ENCODE data around the gene TMEM132C.

TMEM132C gene

DNA sequence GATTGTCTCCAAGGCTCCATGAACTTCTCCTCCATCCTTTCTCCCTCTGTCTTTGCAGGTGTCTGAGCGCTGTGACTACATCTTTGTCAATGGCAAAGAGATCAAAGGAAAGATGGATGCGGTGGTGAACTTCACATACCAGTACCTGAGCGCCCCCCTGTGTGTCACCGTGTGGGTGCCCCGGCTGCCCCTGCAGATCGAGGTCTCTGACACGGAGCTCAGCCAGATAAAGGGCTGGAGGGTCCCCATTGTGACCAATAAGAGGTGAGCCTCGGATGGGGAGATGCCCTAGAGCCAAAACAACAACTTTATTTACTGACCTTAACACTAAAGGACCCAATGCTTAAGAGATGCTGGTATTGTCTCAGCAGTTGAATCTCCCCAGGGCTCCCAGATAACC, 426.8 kb downstream of the TMEM132C start:
- in situ Hi-C loops (cut with MboI; ENCODE audit: low sequenced_read_pairs), result no loop called here

DNA sequence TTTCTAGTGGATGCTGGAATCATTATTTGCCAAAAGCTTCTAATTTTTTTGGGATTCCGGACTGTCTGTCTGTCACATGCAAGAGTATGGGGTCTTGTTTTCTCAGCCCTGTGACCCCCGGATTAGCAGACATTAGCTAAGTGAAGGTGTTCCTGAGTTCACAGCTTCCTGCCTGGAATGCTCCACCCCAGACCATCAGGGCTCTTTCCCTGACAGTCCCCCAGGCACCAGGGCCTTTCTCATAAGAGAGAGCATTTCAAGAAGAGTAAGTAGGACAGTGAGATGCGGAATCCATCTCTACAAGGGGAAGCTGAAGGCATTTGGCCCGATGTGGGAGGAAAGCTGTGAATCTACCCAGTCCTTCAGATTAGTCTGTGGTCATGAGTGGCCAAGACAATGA, 427.5 kb downstream of the TMEM132C start:
- in situ Hi-C loops (cut with MboI; ENCODE audit: low sequenced_read_pairs), result no loop called here

DNA sequence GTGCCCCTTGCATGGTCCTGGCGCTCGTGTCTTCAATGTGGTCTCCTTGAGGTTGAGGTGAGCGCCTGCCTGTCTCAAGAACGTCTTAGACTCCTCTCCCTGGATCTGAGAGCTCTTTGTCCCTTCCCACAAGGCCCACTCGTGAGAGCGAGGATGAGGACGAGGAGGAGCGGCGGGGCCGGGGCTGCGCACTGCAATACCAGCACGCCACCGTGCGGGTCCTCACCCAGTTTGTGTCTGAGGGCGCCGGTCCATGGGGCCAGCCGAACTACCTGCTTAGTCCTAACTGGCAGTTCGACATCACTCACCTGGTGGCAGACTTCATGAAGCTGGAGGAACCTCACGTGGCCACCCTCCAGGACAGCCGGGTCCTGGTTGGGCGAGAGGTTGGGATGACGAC, 428.7 kb downstream of the TMEM132C start:
- in situ Hi-C loops (cut with MboI; ENCODE audit: low sequenced_read_pairs), result no loop called here

- in situ Hi-C loops (cut with MboI; ENCODE audit: low sequenced_read_pairs), result no loop called here
These were observed 431.5 kb downstream of the TMEM132C start for GRCh38 chr12:128698301-128698972.

GRCh38 chr12:128699106-128699505, 432.1 kb downstream of the TMEM132C start:
- in situ Hi-C loops (cut with MboI; ENCODE audit: low sequenced_read_pairs), result no loop called here

DNA sequence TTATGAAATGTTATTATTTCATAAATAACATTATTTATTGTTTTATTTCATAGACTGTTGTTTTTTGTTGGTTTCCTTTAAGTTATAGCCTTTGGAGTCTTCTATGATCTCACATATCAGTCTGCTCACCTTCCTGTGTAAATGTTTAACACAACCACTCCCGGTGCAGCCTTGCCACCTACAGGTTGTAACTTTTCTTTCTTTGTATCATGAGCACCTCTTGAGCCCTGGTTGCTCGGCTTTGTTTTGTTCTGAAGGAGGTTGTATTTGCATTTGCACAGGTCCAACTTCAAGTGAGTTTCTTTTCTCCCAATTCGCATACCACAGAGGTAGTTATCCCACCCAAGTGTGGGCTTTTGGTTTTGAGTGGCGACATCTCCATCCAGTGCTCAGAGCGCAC, 435.4 kb downstream of the TMEM132C start:
- in situ Hi-C loops (cut with MboI; ENCODE audit: low sequenced_read_pairs), result no loop called here

GRCh38 chr12:128705140-128705539, 438.2 kb downstream of the TMEM132C start:
- in situ Hi-C loops (cut with MboI; ENCODE audit: low sequenced_read_pairs), result no loop called here

- in situ Hi-C loops (cut with MboI; ENCODE audit: low sequenced_read_pairs), result no loop called here
These were observed 440.5 kb downstream of the TMEM132C start for GRCh38 chr12:128707488-128707887.

GRCh38 chr12:128708789-128709188, 441.8 kb downstream of the TMEM132C start:
- in situ Hi-C loops (cut with MboI; ENCODE audit: low sequenced_read_pairs), result no loop called here

DNA sequence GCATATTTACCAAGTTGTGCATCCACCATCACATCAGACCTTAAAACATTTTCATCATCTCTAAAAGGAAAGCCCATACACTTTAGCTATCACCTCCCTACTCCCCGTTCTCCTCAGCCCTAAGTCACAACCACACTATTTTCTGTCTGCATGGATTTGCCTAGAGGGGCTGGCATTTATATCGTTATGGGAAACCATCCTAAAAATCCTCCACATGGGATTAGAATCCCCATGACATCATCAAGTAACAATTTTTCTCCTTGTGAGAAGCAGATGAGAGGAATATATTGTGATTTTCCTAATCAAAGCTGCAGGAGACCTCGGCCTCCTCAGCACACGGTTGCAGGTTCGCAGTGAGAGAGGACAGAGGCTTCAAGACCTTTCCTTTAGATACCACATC, 442.7 kb downstream of the TMEM132C start:
- in situ Hi-C loops (cut with MboI; ENCODE audit: low sequenced_read_pairs), result no loop called here

DNA sequence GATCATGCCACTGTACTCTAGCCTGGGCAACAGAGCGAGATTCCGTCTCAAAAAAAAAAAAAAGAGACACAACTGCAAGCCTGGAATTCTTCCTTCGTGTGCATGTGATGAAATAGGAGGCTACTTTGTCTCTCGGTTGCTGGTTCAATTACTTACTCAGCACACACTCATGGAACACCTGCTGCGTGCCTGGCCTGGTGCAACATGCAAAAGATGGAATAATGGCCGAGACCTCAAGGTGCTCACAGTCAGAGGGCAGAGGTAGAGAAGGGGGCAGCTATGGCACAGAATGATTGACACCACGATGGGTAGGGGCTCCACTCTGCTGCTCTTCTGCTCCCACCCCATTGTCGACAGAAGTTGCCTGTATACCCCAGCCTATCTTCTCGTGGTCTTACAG, 444.5 kb downstream of the TMEM132C start:
- in situ Hi-C loops (cut with MboI; ENCODE audit: low sequenced_read_pairs), result no loop called here

DNA sequence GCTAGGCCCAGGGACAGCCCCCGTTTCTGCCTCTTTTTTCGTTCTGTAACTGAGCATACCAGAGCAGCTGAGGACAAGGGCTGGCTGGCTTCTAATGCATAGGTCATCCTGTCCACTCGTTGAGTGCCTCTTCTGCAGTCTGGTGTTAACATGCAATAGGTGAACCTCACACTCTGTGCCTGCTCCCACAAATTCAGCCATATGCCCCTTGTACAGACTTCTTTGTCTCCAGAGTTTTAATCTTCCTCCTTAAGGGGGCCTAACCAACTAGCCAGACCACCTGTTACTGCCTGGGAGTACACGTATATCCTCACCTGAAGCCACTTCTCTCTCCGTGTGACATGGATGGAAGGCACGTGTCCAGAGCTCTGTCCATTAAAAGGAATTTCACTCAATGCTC, 445.7 kb downstream of the TMEM132C start:
- in situ Hi-C loops (cut with MboI; ENCODE audit: low sequenced_read_pairs), result no loop called here

DNA sequence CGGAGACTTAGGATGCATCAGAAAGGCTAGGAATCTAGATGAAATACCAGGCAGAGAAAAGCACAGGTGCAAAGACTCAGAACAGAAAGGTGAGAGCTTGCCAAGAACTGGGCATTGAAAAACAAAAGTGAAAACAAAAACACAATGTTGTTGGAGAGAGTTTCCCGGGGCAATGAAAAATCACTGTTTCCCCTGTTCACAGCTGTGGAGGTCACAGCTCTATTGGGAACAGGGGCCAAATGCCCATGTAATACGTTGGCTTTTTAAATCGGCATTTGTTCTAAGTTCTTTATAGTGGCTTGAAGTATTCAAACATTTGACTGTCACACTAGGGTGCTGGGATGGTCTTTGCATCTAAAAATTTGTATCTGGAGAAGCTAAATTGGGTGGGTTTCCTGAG, 448.5 kb downstream of the TMEM132C start:
- in situ Hi-C loops (cut with MboI; ENCODE audit: low sequenced_read_pairs), result no loop called here

GRCh38 chr12:128724468-128725046, 457.6 kb downstream of the TMEM132C start:
- in situ Hi-C loops (cut with MboI; ENCODE audit: low sequenced_read_pairs), result no loop called here

DNA sequence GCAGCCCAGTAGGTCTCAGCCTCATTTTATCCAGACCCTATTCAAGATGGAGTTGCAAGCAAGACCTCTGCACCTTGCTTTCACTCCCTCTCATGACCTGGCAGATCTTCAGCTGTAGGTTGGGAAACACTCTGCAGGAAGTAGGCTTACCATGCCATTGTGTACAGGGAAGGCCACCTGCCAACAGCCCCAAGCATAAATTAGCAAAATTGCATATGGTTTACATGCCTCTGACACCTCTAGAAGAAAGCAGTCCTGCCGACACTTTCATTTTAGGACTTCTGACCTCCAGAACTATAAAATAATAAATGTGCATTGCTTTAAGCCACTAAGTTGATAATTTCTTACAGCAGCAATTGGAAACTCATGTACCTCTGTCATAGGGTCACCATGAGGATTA, 459.9 kb downstream of the TMEM132C start:
- in situ Hi-C loops (cut with MboI; ENCODE audit: low sequenced_read_pairs), result no loop called here

GRCh38 chr12:128727461-128727860, 460.5 kb downstream of the TMEM132C start:
- in situ Hi-C loops (cut with MboI; ENCODE audit: low sequenced_read_pairs), result no loop called here

DNA sequence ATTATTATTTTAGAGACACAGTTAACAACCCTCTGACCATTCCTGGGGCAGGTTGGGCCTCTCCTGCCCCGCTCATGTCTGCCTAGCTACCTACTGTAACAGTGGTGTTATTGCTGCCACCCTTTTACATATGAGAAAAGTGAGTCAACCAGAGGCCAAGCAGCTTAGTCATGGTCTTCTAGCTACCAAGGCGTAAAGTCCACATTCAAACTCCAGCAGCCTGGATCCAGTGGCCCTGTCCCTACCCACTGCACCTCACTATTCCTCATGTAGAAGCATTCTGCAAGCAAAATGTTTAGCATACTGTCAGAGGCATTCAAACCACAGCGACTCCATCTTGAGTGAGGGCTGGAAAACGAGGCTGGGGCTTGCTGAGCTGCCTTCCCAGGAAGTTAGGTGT, 461.0 kb downstream of the TMEM132C start:
- in situ Hi-C loops (cut with MboI; ENCODE audit: low sequenced_read_pairs), result no loop called here

- in situ Hi-C loops (cut with MboI; ENCODE audit: low sequenced_read_pairs), result no loop called here
These were observed 462.7 kb downstream of the TMEM132C start for GRCh38 chr12:128729628-128730121.

DNA sequence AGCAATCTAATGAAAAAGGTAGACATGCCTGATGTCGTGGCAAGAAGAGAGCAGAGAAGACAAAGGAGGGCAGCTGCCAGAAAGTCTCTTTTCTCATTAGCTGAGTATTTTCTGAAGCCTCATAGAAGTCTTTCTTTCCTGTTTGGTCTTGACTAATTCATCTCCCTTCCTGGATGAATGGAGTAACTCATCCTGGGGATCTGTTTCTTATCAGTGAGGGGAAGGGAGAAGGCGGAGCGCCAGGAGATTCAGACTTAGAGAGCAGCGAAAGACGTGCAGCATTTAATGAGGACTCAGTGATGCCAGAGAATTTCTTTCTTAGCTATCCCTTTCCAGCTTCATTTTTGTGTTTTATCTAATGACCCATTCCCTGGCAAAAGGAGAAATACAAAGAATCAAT, 467.4 kb downstream of the TMEM132C start:
- in situ Hi-C loops (cut with MboI; ENCODE audit: low sequenced_read_pairs), result no loop called here

DNA sequence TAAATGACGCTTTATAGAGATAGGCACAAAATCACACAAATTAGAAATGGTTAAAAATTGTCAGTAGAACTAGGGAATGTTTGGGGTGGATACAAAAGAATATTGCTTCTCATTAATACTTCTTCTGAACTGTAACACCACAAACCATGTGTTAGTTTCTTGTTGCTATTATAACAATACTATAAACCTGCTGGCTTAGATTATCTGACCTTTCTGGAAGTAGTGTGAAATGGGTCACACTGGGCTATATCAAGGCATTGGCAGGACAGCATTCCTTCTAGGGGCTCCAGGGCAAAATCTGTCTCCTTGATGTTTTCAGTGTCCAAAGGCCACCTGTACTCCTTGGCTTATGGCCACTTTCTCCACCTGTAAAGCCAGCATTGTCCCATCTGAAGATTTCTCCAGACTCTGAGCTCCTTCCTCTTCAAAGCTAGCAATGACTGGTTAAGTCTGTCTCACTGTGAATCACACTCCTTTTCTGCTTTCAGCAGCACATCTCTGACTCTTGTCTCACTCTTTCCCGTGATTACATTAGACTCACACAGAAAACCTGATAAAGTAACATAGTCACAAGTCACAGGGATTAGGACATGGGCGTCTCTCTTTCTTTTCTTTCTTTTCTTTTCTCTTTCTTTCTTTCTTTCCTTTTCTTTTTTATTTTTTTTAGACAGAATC, 470.5 kb downstream of the TMEM132C start:
- in situ Hi-C loops (cut with MboI; ENCODE audit: low sequenced_read_pairs), result no loop called here

DNA sequence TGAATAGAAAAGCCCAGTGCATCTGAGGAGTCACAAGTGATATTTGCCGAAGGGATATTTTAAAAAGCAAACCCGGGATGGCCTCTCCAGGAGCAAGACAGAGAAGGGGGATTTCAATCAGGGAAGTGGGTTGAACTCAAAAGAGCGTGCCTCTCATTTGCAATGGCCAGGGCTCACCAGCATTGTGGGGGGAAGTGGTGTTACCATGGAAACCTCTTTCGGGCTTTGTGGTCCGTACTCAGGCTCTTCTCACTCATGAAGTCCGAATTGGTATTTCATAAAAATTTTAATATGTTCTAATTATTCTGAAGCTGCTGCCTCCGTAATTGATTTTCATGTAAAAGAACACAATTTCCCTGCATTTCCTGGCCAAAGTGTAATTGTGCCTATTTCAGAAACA, 476.9 kb downstream of the TMEM132C start:
- in situ Hi-C loops (cut with MboI; ENCODE audit: low sequenced_read_pairs), result no loop called here
